ENCODE results near the gene TIRAP.

Gene TIRAP

DNA sequence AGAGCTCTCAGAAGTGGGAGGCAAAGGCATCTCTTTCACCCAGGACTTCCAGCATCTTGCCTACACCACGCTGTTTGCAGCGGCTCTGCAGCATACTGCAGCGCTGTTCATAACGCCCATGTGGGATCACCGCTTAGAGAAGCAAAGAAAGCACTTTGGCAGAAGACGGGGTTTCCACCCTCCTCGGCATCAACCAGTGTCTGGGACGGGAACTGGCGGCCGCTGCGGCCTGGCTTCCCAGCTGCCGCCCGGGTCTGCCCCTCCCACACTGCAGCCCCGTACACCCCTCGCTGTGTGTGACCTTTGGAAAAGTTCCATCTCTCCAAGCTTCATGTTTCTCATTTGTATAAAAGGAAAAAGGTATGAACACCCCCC is 545 bp upstream of the TIRAP start:
- in situ Hi-C loops (cut with MboI; ENCODE audit: low sequenced_read_pairs), result no loop called here

GRCh38 chr11:126284829-126285228 is 1.9 kb downstream of the TIRAP start:
- in situ Hi-C loops (cut with MboI; ENCODE audit: low sequenced_read_pairs), result no loop called here

- in situ Hi-C loops (cut with MboI; ENCODE audit: low sequenced_read_pairs), result no loop called here
These were observed 5.3 kb downstream of the TIRAP start for GRCh38 chr11:126288237-126288636.

DNA sequence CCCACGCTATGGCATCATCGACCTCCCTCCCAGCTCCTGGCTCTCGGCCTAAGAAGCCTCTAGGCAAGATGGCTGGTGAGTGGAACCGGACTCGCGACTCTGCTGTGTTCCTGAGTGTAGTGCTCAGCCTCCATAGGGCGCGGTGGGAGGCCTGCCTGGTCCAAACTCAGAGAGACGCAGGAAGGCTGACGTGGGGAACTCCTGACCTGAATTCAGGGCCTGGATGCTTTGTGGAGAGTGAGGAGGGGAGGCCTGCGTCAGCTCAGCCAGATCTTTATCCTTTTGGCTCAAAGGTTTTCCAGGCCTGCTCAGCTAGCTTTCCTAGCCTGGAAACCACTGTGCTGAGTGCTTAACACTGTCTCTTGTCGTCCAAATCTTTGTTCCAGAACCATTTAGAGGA is 8.0 kb downstream of the TIRAP start:
- in situ Hi-C loops (cut with MboI; ENCODE audit: low sequenced_read_pairs), result no loop called here

DNA sequence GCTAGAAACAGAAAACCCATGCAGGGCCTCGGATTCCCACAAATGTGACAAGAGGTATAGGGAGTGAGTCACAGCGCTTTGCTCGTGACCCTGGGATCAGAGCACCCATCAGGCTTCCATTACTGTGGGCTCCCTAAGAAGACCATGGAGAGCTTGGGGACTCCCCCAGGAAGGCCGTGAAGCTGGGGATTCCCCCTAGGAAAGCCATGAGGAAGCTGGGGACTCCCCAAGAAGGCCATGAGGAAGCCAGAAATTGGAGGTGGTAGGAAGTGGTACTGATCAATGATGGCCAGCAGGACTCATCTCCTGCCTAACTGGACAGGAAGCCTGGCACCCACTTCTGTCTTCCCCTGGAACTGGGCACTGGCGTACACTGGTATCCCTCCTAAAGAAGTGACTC is 10.8 kb downstream of the TIRAP start:
- in situ Hi-C loops (cut with MboI; ENCODE audit: low sequenced_read_pairs), result no loop called here

DNA sequence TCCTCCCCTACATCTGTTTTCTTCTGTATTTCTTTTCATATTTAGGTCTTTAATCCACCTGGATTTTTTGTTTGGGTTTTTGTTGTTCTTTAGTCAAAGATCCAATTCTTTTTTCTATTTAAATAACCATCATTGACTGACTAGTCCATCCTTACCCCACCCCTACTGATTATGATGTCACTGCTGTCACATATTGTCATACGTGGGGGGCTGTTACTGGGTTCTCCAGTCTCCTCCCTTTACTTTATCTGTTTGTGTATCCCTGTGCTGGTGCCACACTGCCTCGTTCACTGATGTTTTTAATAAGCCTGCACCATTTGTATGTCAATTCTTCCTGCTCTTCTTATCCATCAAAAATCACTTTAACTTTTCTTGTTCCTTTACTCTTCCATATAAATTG is 14.1 kb downstream of the TIRAP start:
- in situ Hi-C loops (cut with MboI; ENCODE audit: low sequenced_read_pairs), result no loop called here

GRCh38 chr11:126303623-126304456 is 20.9 kb downstream of the TIRAP start, which contains the start of gene DCPS:
TSS of gene DCPS (plus strand) at chr11:126304060. CDS start at chr11:126304081, 21 bp downstream.
- in situ Hi-C loops (cut with MboI; ENCODE audit: low sequenced_read_pairs), result loop anchor here (25.0 kb wide), 1 partner anchor 683 kb away; no protein-coding TSS in a partner anchor

- in situ Hi-C loops (cut with MboI; ENCODE audit: low sequenced_read_pairs), result loop anchor here (25.0 kb wide), 1 partner anchor 683 kb away; no protein-coding TSS in a partner anchor
These were observed 21.7 kb downstream of the TIRAP start for GRCh38 chr11:126304457-126305075.

DNA sequence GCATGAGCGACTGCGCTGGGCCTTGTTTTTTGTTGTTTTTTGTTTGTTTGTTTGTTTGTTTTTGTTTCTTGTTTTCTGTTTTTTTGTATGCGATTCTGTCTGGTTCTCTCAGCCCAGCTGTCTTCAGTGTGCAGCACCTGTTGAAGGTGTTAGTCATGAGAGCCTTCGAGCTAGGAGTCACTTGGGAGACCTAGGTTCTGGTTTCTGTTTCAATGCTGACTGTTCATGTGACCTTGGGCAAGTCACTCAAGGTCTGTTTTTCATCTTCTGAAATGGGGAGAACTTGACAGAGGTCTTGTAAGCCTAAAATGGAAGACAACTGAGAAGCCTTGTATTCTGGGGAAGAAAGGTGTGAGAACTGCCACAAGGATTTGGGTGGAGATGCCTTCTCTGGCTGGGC is 22.8 kb downstream of the TIRAP start:
- in situ Hi-C loops (cut with MboI; ENCODE audit: low sequenced_read_pairs), result loop anchor here (25.0 kb wide), 1 partner anchor 682 kb away; no protein-coding TSS in a partner anchor

- in situ Hi-C loops (cut with MboI; ENCODE audit: low sequenced_read_pairs), result loop anchor here (25.0 kb wide), 1 partner anchor 680 kb away; no protein-coding TSS in a partner anchor
These were observed 24.8 kb downstream of the TIRAP start for GRCh38 chr11:126307706-126308105.

DNA sequence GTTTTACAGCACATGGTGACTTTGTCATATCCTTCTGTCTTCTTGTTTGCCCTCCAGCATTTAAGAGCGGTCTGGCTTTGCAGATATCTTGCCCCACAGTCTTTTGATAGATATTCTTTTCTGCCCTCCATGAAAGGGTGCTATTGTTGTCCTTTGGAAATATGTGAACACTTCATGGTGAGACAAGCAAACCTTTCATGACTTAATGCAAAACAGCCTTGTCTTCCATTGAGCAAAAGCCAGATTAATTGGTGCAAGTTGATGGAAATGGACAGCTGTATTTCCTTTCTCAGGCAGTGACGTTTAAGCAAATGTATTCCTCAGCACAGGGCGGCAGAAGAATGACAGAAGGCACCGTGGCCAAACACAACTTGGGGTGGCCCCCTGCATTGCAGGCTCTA is 25.4 kb downstream of the TIRAP start:
- in situ Hi-C loops (cut with MboI; ENCODE audit: low sequenced_read_pairs), result loop anchor here (25.0 kb wide), 1 partner anchor 679 kb away; no protein-coding TSS in a partner anchor

DNA sequence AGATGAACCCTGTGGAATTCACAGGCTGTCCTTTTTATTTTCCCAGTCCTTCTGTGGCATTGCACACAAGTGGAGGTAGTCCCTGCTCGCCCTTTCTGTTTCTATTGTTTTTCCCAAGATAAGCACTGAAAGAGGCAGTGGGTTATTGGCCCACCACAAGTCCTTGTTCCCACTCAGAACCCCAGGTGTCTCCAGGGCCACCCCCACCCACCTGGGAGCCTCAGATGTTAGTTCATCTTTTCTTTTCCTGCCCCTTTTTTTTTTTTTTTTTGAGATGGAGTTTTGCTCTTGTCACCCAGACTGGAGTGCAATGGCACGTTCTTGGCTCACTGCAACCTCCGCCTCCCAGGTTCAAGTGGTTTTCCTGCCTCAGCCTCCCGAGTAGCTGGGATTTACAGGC is 25.9 kb downstream of the TIRAP start:
- in situ Hi-C loops (cut with MboI; ENCODE audit: low sequenced_read_pairs), result loop anchor here (25.0 kb wide), 1 partner anchor 679 kb away; no protein-coding TSS in a partner anchor

- in situ Hi-C loops (cut with MboI; ENCODE audit: low sequenced_read_pairs), result loop anchor here (10.0 to 25.0 kb wide), 2 partner anchors 84 to 677 kb away; no protein-coding TSS in a partner anchor
These were observed 27.5 kb downstream of the TIRAP start for GRCh38 chr11:126310200-126310991.

GRCh38 chr11:126310992-126311310 is 28.1 kb downstream of the TIRAP start:
- in situ Hi-C loops (cut with MboI; ENCODE audit: low sequenced_read_pairs), result loop anchor here (10.0 to 25.0 kb wide), 2 partner anchors 84 to 676 kb away; no protein-coding TSS in a partner anchor

DNA sequence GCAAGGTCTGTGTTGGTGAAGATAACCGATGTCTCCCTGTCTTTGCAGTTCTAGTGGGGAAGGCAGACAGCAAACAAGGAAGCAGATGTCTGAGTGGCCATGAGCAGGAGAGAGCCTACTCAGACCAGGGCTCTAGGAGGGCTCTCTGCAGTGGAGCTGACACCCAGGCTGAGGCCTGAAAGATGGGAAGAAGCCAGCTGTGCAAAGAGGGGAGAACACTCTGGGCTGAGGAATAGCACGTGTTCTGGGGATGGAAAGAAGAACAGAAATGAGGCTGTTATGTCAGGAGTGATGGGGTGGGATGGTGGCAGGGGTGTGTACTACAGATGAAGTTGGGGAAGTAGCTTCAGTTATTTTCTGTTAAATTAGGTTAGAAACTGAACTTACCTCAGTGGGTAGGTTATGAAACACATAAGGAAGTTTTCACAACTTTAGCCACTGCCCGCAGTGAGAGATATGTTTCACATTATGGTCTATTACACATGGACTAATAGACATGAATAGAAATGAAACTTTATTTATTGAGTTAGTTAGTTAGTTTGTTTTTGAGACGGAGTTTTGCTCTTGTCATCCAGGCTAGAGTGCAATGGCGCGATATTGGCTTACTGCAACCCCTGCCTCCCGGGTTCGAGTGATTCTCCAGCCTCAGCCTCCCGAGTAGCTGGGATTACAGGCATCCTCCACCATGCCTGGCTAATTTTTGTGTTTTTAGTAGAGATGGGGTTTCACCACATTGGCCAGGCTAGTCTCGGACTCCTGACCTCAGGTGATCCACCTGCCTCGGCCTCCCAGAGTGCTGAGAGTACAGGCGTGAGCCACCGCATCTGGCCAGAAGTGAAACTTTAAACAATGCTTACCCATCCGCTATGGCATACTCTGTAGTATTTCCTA is 28.8 kb downstream of the TIRAP start:
- in situ Hi-C loops (cut with MboI; ENCODE audit: low sequenced_read_pairs), result loop anchor here (10.0 to 25.0 kb wide), 2 partner anchors 83 to 676 kb away; no protein-coding TSS in a partner anchor

DNA sequence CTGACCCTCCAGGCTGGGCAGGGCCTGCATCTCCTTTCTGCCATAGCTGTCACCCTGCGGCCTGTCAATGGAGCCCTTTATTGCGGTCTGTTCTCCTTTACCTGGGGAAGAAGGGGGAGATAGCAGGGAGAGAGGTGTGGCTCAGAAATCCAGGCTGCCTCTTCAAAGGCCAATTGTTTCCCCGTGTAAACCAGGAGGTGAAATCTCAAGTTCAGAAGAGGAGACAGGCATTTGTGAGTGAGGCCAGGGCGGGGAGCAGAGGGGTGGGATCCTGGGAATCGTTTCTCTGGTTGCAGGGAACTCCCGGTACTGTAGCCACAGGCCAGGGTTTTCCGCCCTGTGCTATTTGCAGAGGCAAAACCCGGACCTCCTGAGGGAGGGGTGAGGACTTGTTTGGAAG is 30.1 kb downstream of the TIRAP start:
- in situ Hi-C loops (cut with MboI; ENCODE audit: low sequenced_read_pairs), result loop anchor here (10.0 to 25.0 kb wide), 2 partner anchors 82 to 674 kb away; no protein-coding TSS in a partner anchor

DNA sequence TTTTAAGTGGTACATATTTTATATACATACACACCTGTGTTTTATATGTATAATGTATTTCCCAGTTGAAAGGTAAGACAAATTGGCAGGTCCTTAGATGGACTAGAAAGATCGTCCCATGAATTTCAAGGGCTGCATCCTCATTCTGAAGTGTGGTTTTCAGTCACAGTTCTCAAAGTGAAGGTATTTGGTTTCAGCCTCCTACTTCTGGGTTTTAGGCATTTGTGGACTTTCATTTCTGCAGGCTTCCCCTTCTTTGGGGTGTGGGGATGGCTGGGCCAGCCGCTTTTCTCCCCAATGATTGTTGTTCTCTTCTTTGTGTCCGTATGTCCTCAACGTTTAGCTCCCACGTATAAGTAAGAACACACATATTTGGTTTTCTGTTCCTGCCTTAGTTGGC is 30.9 kb downstream of the TIRAP start:
- in situ Hi-C loops (cut with MboI; ENCODE audit: low sequenced_read_pairs), result loop anchor here (10.0 to 25.0 kb wide), 2 partner anchors 81 to 673 kb away; no protein-coding TSS in a partner anchor

DNA sequence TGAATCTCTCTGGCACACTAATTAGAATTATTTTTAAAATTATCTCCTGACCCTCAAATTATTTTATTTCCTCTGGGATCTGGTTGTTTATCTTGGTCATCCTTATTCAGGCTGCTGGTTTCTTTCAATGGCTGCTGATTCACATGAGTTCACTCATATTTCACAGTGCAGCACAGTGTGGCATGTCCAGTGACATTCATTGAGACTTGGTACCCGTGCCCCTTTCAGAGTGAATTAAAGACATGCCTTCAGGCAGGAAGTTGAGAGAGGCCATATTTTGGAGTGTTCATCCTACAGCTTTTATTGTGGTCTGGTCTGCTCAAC is 34.5 kb downstream of the TIRAP start:
- in situ Hi-C loops (cut with MboI; ENCODE audit: low sequenced_read_pairs), result loop anchor here (10.0 to 25.0 kb wide), 2 partner anchors 77 to 670 kb away; no protein-coding TSS in a partner anchor

DNA sequence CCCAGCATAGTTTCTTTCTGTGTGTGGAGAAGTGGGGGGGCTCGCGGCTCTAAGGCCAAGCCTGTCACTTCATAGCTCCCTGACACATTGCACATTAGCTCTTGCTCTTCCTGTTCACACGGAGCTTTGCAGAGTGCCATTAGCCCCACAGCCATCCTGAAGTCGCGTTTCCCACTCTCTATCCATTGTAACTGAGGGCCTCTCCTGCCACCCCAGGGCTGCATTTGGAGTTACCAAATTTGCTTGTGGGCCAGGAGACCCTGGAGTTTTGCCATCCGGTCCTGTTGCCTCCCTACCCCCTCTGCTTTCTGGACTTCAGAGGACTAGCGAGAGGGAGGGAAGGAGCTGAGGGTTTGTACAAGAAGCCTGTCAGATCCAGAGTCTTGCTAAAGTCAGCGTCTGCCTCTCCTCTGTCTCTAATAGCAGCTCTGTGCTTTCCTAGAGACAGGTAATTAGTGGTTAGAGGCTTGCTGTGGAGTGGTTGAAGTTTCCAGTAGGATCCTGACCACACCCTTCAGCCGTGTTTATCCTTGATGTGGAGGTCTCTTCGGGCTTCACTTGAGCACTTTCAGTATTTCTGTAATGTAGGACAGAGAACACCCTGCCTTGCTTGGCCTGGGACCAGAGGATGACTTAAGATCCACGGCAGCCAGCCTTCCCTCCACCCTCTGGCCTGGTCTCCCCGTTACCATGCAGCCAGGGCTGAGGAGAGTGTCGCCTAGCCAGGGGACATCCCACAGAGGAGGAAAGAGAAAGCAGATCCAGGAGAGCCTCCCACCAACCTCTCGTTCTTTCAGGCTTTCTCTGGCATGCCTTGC is 35.1 kb downstream of the TIRAP start:
- in situ Hi-C loops (cut with MboI; ENCODE audit: low sequenced_read_pairs), result loop anchor here (10.0 to 25.0 kb wide), 2 partner anchors 77 to 669 kb away; no protein-coding TSS in a partner anchor
